SK-N-SH treated with all-trans-retinoic acid at 6 μM for 48 hours (cell line): ENCODE measurements around the gene ADPRHL1.

Experiments
- ARNTL ChIP-seq: fragments of 450-650 bp; formaldehyde crosslinking; IDR thresholded peaks from 2 replicates; pipeline ENCODE4 v1.5.0; 2020; ENCODE audit warnings: low read depth, mild to moderate bottlenecking, moderate library complexity, borderline replicate concordance
- OSR1 ChIP-seq: fragments of 250-450 bp; sonication (Bioruptor Pico); IDR thresholded peaks from 2 replicates; pipeline ENCODE4 v1.8.0; 2022; ENCODE audit warnings: moderate library complexity, mild to moderate bottlenecking, inconsistent platforms
- PATZ1 ChIP-seq: fragments of 250-450 bp; sonication (Bioruptor Pico); IDR thresholded peaks from 2 replicates; pipeline ENCODE4 v1.8.0; 2020; ENCODE audit warnings: mild to moderate bottlenecking, moderate library complexity, borderline replicate concordance
- PPARA ChIP-seq: fragments of 250-450 bp; sonication (Bioruptor Pico); IDR thresholded peaks from 2 replicates; pipeline ENCODE4 v1.5.0; 2020; ENCODE audit warnings: mild to moderate bottlenecking, borderline replicate concordance
- RARB ChIP-seq: fragments of 250-450 bp; sonication (Bioruptor Pico); IDR thresholded peaks from 2 replicates; pipeline ENCODE4 v1.8.0; 2021; ENCODE audit warnings: mild to moderate bottlenecking, moderate library complexity
- TSHZ2 ChIP-seq: fragments of 250-450 bp; sonication (Bioruptor Pico); IDR thresholded peaks from 2 replicates; pipeline ENCODE4 v1.5.0; 2020; ENCODE audit warnings: mild to moderate bottlenecking, moderate library complexity
- ZFP3 ChIP-seq: fragments of 250-450 bp; sonication (Bioruptor Pico); IDR thresholded peaks from 2 replicates; pipeline ENCODE4 v1.5.0; 2020; ENCODE audit warnings: mild to moderate bottlenecking, moderate library complexity

- no peak for TF ChIP-seq OSR1 (CRISPR knock-in tag)
- TF ChIP-seq PPARA = no peak
- no peak for TF ChIP-seq PATZ1 (CRISPR knock-in tag)
- TF ChIP-seq RARB (CRISPR knock-in tag) = no peak
- no peak for TF ChIP-seq ARNTL (CRISPR knock-in tag)
- no peak for TF ChIP-seq ZFP3 (CRISPR knock-in tag)
- no peak for TF ChIP-seq TSHZ2 (CRISPR knock-in tag)
Observed at GRCh38 chr13:113420833-113421600, 32.3 kb downstream of the ADPRHL1 start.
